Ureter (tissue), 1 donor: ENCODE data around the gene ZNF776. TPM values are rescaled to one million over a fixed set of nuclear protein-coding genes. Genes with fewer than 3 reads are reported as not detected.
"Not testable (repeated sequence)": the region's sequence is repeated elsewhere in the genome, so short reads cannot be mapped to it uniquely, and the experiment has no call there.

ENCODE experiments used
- DNase-seq: peaks from one replicate; pipeline ENCODE4 v3.0.0-alpha.2; 2020; ENCODE audit warnings: low spot score
- total RNA-seq: library from RNA; stranded (reverse); gene quantifications from one replicate; pipeline ENCODE4 v1.2.4, GENCODE V29; 2023
- donor health status: DM: yes; HTN: yes; CAD: no.

The ZNF776 gene
- total RNA-seq, 1 donor from 2014 or later, result 22.2 TPM

- no peak for DNase-seq
These were observed 31.7 kb downstream of the ZNF776 start for GRCh38 chr19:57778336-57778735.

GRCh38 chr19:57779220-57779845, 32.7 kb downstream of the ZNF776 start:
- DNase-seq, result no peak

DNA sequence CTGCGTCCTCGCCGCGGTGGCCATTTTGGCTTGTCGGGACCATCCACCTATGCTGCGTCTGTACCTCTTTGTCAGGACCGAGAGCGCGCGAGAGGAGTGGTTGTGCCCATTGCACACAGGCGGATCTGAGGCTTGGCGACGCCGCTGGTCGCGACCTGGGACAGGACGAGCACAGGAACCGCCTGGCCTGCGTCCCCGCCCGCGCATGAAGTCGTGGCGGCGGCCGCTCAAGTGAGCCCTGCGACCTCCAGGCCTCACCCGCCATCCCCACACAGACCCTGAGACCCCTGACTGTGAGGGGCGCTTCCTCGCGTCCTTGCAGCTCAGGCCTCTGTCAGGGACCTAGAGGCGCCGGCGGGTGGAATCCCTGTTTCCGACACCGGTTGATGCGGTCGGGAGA, 39.7 kb downstream of the ZNF776 start:
- no peak for DNase-seq

DNA sequence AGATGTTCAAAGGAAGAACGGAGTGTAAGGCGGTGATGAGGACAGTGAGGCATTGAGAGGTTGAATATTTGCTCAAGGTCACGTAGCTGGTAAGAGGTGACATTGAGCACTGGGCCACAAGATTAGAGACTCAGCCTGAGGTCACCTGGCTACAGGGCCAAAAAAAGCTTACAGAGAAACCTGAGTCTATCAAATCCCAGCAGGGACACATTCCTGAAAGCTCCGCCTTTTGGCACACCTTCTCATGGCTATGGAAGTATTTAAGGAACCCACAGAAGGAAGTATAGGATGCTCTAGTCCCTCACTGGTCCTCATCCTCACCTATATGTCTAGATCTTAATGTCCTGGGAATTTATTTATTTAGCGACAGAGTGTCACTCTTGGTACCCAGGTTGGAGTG, 40.3 kb downstream of the ZNF776 start:
- DNase-seq, result no peak

DNA sequence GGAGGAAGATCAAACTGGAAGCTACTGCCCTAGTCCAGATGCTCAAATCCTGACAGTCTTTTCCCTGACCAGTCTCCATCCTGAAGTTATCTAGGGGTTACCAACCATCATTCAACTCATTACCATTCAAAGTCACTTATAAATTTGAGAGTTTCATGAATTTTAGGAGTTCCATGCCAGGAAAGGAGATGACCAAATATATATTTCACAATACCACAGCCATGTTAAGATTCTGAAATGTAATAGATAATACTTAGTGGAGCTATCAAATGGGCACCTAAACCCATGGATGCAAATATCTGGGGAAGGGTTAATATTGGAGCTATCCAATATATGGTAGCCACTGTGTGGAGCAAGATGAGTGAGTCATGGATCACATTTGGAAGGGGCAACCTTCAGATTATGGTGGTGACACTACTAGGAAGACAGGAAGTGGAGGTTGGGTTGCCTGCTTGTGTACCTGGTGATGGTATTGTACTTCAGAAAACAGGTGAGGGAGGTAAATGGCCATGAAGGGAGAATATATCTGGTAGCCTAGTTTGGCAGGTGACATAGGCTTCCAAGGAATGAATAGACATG, 41.6 kb downstream of the ZNF776 start:
- no peak for DNase-seq

DNA sequence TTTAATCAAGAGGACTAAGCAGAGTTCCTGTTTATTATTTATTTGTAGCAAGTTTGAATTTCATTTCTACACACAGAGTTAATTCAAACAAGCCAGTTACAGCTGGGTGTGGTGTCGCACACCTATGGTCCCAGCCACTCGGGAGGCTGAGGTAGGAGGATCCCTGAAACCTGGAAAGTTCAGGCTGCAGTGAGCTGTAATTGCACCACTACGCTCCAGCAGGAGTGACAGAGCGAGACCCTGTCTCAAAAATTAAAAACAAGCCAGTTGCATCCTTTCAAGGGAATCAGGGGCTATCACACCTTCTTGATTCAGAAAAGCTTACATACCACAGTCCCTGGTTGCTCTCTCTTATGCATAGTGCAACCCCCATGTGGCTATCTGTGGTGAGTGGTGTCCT, 42.7 kb downstream of the ZNF776 start:
- DNase-seq, result no peak

- not testable (repeated sequence) for DNase-seq
These were observed 50.0 kb downstream of the ZNF776 start for GRCh38 chr19:57796580-57796979.

- DNase-seq, result no peak
These were observed 54.1 kb downstream of the ZNF776 start for GRCh38 chr19:57800696-57801095.

GRCh38 chr19:57802269-57802668, 55.7 kb downstream of the ZNF776 start:
- DNase-seq, result no peak

DNA sequence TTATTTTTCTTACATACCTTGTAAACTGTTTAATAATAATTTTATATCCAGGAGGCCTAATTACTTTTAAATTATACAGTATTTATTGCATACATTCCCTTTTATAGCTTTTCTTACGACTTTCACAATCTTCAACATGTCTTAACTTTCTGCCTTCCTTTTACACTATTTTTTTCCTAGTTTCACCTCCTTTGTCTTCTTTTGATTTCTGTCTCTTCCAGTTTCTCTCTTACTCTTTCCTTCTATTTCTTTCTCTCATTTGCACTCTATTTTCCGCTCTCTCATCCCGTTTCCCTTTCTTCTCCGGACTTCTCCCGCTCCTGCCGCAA, 56.6 kb downstream of the ZNF776 start:
- DNase-seq, result no peak

DNA sequence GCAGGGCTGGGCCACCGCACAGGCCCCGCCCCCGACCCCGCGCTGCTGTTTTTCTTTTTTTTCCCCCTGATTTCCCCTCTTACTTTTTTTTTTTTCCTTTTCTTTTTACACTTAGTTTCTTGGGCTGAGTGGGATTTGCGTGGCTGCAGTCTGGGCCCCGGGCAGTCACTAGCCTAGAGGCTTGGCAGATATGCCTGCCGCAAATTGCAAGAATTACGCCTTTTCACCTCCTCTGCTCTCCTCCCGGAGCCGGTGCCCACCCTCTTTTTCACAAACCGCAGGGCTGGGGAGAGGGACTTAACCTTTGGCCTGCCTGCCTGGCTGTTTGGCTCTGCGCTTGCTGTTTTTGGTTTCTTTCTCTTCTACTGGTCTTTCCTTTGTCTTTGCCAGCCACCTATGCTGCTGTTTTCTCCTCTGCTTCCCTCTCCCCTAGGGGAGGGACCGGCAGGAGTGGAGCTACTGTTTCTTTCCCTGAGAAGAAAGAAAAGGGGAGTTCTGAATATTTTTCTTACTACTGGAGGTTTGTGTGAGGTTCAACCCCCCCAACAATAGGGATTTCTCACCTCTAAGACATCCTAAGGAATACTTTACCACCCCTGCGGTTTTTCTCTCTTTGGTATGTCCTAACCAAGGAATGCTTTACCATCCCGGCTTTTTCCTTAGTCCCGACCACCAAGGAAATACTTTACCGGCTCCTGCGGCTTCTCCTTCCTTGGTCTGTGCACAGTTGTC, 57.1 kb downstream of the ZNF776 start:
- no peak for DNase-seq

GRCh38 chr19:57807541-57807940, 60.9 kb downstream of the ZNF776 start:
- no peak for DNase-seq

Other genes with a start within 250 kb of the ZNF776 start
- gene ZNF773, start 246.9 kb upstream of the ZNF776 start, total RNA-seq, result 12.2 TPM
- 12.2 TPM for gene ZNF549, start 219.5 kb upstream of the ZNF776 start, total RNA-seq
- gene ZNF550, start 187.0 kb upstream of the ZNF776 start, total RNA-seq, result 16.4 TPM
- 8.6 TPM for gene ZNF416, start 167.9 kb upstream of the ZNF776 start, total RNA-seq
- gene ZIK1, start 162.7 kb upstream of the ZNF776 start, total RNA-seq, result 8.1 TPM
- 5.3 TPM for gene ZNF530, start 146.9 kb upstream of the ZNF776 start, total RNA-seq
- gene ZNF134, start 132.6 kb upstream of the ZNF776 start, total RNA-seq, result 25.0 TPM
- gene ZNF211, start 113.6 kb upstream of the ZNF776 start, total RNA-seq, result 29.7 TPM
- 1.7 TPM for gene ZSCAN4, start 77.9 kb upstream of the ZNF776 start, total RNA-seq
- gene ZNF551, start 64.8 kb upstream of the ZNF776 start, total RNA-seq, result 21.5 TPM
- 14.2 TPM for gene ZNF154, start 37.6 kb upstream of the ZNF776 start, total RNA-seq
- 10.9 TPM for gene ZNF671, start 19.2 kb upstream of the ZNF776 start, total RNA-seq
- gene ZNF586, start 22.9 kb downstream of the ZNF776 start, total RNA-seq, result 31.6 TPM
- gene ZNF552, start 68.1 kb downstream of the ZNF776 start, total RNA-seq, result 67.1 TPM
- 38.3 TPM for gene ZNF587B, start 83.5 kb downstream of the ZNF776 start, total RNA-seq
- gene ZNF587, start 103.0 kb downstream of the ZNF776 start, total RNA-seq, result 60.2 TPM
- gene ZNF814, start 142.2 kb downstream of the ZNF776 start, total RNA-seq, result 51.7 TPM
- gene ZNF417, start 169.8 kb downstream of the ZNF776 start, total RNA-seq, result 27.1 TPM
- 12.1 TPM for gene ZNF418, start 188.6 kb downstream of the ZNF776 start, total RNA-seq
- 10.6 TPM for gene ZNF256, start 200.9 kb downstream of the ZNF776 start, total RNA-seq
- gene C19orf18, start 227.7 kb downstream of the ZNF776 start, total RNA-seq, result 2.2 TPM